ENCODE measurements around the gene TACSTD2. TPM values are rescaled to one million over a fixed set of nuclear protein-coding genes. Genes with fewer than 3 reads are reported as not detected.

Gene TACSTD2
- total RNA-seq, 2 donors from 2014 or later, result 101 to 106 TPM

GRCh38 chr1:58548371-58548770 lies 28.7 kb downstream of the TACSTD2 start:
- WGBS, 2 donors, result 74 to 81% methylated on average over 2 of the region's 2 CpGs
- intact Hi-C loops (cut with DNase I), result no loop called here

GRCh38 chr1:58546520-58547308 lies 30.3 kb downstream of the TACSTD2 start, which contains the start of gene OMA1:
Gene OMA1, minus strand, starts transcription at chr1:58546726. Its CDS starts 7,432 bp downstream, at chr1:58539294.
- 1 to 3% methylated on average over 23 to 41 of the region's 46 CpGs for WGBS, 2 donors
- Histone ChIP-seq H3K27ac (peak within 1 kb of the TSS; percentile 98 to 100 (median 100)), H3K4me3 (peak within 1 kb of the TSS; percentile 47 to 87), H3K9me3 (no peaks in the 10 kb centered on the region), H3K4me1 (peaks cover 31% of the 10 kb centered on the region), H3K27me3 (no peaks in the 10 kb centered on the region), H3K36me3 (replicated peaks in 1 of 2; ENCODE audit: insufficient read depth in 1 of 2, low read depth in 2 of 2) (no peaks in the 10 kb centered on the region)
- DNase-seq, result peak; percentile 98 to 99 (median 98)
- intact Hi-C loops (cut with DNase I), result no loop called here
- peak; percentile 98 for ATAC-seq
- TF ChIP-seq CTCF (IDR thresholded peaks at IDR 0.05) (peak; percentile 94 to 99 (median 99)), POLR2A (IDR thresholded peaks at IDR 0.05) (peak; percentile 94 to 98 (median 98))

More at GRCh38 chr1:58548371-58548770, 28.7 kb downstream of the TACSTD2 start:
- Histone ChIP-seq H3K4me1 (peaks cover 31% of the 10 kb centered on the region), H3K4me3 (no peak overlapping the region), H3K36me3 (replicated peaks in 1 of 2; ENCODE audit: insufficient read depth in 1 of 2, low read depth in 2 of 2) (no peaks in the 10 kb centered on the region), H3K9me3 (no peaks in the 10 kb centered on the region), H3K27ac (no peak overlapping the region), H3K27me3 (no peaks in the 10 kb centered on the region)
- TF ChIP-seq CTCF (IDR thresholded peaks at IDR 0.05), result no peak
- TF ChIP-seq POLR2A (IDR thresholded peaks at IDR 0.05), result no peak
- ATAC-seq (no peak), DNase-seq (no peak)

- Histone ChIP-seq H3K36me3 (replicated peaks in 1 of 2; ENCODE audit: insufficient read depth in 1 of 2, low read depth in 2 of 2) (no peaks in the 10 kb centered on the region), H3K4me1 (peaks cover 31% of the 10 kb centered on the region), H3K27me3 (no peaks in the 10 kb centered on the region), H3K9me3 (no peaks in the 10 kb centered on the region), H3K4me3 (peak overlapping the region; percentile 47 to 87), H3K27ac (peak overlapping the region; percentile 98 to 100 (median 100))
- 0 to 1% methylated on average over 23 to 41 of the region's 43 CpGs for WGBS, 2 donors
- DNase-seq (peak; percentile 82 to 88 (median 86)), ATAC-seq (peak; percentile 77)
- peak in 1 of 7 experiments; percentile 2 for TF ChIP-seq CTCF (IDR thresholded peaks at IDR 0.05)
- peak in 2 of 3 donors; percentile 59 for TF ChIP-seq POLR2A (IDR thresholded peaks at IDR 0.05)
- intact Hi-C loops (cut with DNase I), result no loop called here
These were observed 31.2 kb downstream of the TACSTD2 start for GRCh38 chr1:58545591-58546519.

GRCh38 chr1:58543260-58543659 lies 33.8 kb downstream of the TACSTD2 start:
- H3K27me3 ChIP-seq, result no peaks in the 10 kb centered on the region
- no peak overlapping the region for H3K27ac ChIP-seq
- H3K4me1 ChIP-seq, result peaks cover 20% of the 10 kb centered on the region
- DNase-seq (no peak), ATAC-seq (no peak)
- intact Hi-C loops (cut with DNase I), result no loop called here
- TF ChIP-seq POLR2A (IDR thresholded peaks at IDR 0.05) (no peak), CTCF (IDR thresholded peaks at IDR 0.05) (no peak)
- WGBS, 2 donors, result 68 to 71% methylated on average over 1 of the region's 1 CpG
- H3K36me3 ChIP-seq (replicated peaks in 1 of 2; ENCODE audit: insufficient read depth in 1 of 2, low read depth in 2 of 2), result no peaks in the 10 kb centered on the region
- H3K4me3 ChIP-seq, result no peak overlapping the region
- no peaks in the 10 kb centered on the region for H3K9me3 ChIP-seq
